HG03060 (cell line): ENCODE results near the gene ZNF835.
"Not testable (repeated sequence)": the region's sequence is repeated elsewhere in the genome, so short reads cannot be mapped to it uniquely, and the experiment has no call there.

Experiments
- ATAC-seq: cut with Tn5 transposase; IDR thresholded peaks from one replicate; pipeline ENCODE4 v1.9.1; 2021; ENCODE audit warnings: low read depth, moderate number of reproducible peaks; ENCODE audit not compliant: unreplicated experiment

The ZNF835 gene

GRCh38 chr19:56671613-56671994, at the start of gene ZNF835:
Gene ZNF835, minus strand, starts transcription at chr19:56671757. Its CDS starts 6,559 bp downstream, at chr19:56665198.
- no peak for ATAC-seq

- ATAC-seq = no peak
Observed at GRCh38 chr19:56720281-56720680, 48.7 kb upstream of the ZNF835 start.

GRCh38 chr19:56718231-56718630, 46.7 kb upstream of the ZNF835 start:
- no peak for ATAC-seq

GRCh38 chr19:56712611-56713276, 41.2 kb upstream of the ZNF835 start:
- ATAC-seq = no peak

- ATAC-seq = no peak
Observed at GRCh38 chr19:56710437-56710836, 38.9 kb upstream of the ZNF835 start.

- ATAC-seq = no peak
Observed at GRCh38 chr19:56707821-56708220, 36.3 kb upstream of the ZNF835 start.

- no peak for ATAC-seq
Observed at GRCh38 chr19:56705939-56706338, 34.4 kb upstream of the ZNF835 start.

- no peak for ATAC-seq
Observed at GRCh38 chr19:56701895-56702294, 30.3 kb upstream of the ZNF835 start.

- ATAC-seq = no peak
Observed at GRCh38 chr19:56699552-56699951, 28.0 kb upstream of the ZNF835 start.

- no peak for ATAC-seq
Observed at GRCh38 chr19:56692206-56692895, 20.8 kb upstream of the ZNF835 start.

GRCh38 chr19:56690670-56691069, 19.1 kb upstream of the ZNF835 start:
- no peak for ATAC-seq

GRCh38 chr19:56689198-56689597, 17.6 kb upstream of the ZNF835 start:
- no peak for ATAC-seq

- no peak for ATAC-seq
Observed at GRCh38 chr19:56687031-56687430, 15.5 kb upstream of the ZNF835 start.

- ATAC-seq = no peak
Observed at GRCh38 chr19:56683116-56683515, 11.6 kb upstream of the ZNF835 start.

- no peak for ATAC-seq
Observed at GRCh38 chr19:56681702-56682101, 10.1 kb upstream of the ZNF835 start.

- ATAC-seq = no peak
Observed at GRCh38 chr19:56678205-56678604, 6.6 kb upstream of the ZNF835 start.

- not testable (repeated sequence) for ATAC-seq
Observed at GRCh38 chr19:56672610-56673009, 1.1 kb upstream of the ZNF835 start.

- no peak for ATAC-seq
Observed at GRCh38 chr19:56670961-56671612, 470 bp downstream of the ZNF835 start.

- no peak for ATAC-seq
Observed at GRCh38 chr19:56670401-56670960, 1.1 kb downstream of the ZNF835 start.

- no peak for ATAC-seq
Observed at GRCh38 chr19:56668676-56669075, 2.9 kb downstream of the ZNF835 start.

GRCh38 chr19:56667311-56667870, 4.2 kb downstream of the ZNF835 start:
- ATAC-seq = no peak
